HG03025 (cell line): ENCODE measurements around the gene TPRG1.

Experiments used
- ATAC-seq: cut with Tn5 transposase; IDR thresholded peaks from one replicate; pipeline ENCODE4 v1.9.1; 2021; ENCODE audit warnings: mild to moderate bottlenecking, moderate library complexity; ENCODE audit not compliant: unreplicated experiment, low FRiP score

TPRG1 gene

GRCh38 chr3:189275852-189276251 lies 104.1 kb downstream of the TPRG1 start:
- no peak for ATAC-seq

DNA sequence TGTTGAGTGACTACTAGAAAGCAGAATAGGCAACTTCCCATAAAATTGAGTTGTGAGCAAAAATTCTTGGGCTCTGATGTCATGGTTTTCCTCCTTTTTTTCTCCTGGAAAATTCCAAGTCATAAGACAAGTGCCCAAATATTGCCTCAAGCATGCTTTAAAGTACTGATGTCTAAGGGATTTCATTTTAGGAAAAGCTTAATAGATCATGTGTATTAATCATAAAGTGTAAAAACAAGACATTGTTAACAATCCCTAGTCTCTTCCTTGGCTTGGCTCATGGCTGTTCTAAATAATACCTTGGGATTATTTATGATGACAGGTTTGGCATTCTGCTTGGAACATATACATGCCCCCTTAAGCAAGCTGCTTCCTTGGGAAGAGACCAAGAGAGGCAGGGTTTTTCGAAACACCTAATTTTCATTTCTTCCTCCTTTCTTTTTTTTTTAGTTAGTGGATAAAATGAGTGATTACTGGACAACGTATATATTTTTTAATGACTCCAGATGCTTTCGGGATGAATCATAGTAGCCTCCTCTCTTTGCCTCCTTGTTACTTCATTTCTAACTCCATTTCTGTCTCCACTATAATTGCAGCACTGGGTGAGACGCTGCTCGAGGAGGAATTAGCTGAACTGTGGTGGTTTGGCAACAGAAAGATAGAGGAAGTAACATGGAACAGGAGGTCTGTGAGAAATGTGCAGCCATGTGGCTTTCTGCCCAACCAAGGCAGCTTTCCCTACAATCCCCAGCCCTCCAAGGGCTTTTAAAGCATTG lies 104.9 kb downstream of the TPRG1 start:
- ATAC-seq, result no peak

GRCh38 chr3:189277711-189278110 lies 105.9 kb downstream of the TPRG1 start:
- no peak for ATAC-seq

GRCh38 chr3:189278221-189278620 lies 106.5 kb downstream of the TPRG1 start:
- ATAC-seq, result no peak

GRCh38 chr3:189282189-189282588 lies 110.4 kb downstream of the TPRG1 start:
- ATAC-seq, result no peak

DNA sequence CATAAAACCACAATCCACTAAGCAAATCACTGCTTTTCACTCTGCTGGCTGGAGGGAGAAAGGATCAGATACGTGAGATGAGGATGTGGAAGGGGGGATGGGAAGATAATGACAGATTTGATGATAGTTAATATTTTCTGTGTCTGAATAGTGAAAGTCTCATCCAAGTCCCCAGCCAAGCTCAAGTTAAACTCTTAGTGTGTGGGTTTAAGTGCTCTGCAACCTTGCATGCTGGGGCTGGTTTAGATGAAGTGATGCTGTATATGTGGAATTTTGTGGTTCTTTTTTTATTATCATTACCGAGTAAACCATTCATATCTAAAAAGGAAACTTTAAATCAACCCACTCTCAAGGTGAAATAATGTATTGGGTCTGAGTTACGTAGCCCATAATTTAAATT lies 111.0 kb downstream of the TPRG1 start:
- no peak for ATAC-seq

GRCh38 chr3:189286188-189286587 lies 114.4 kb downstream of the TPRG1 start:
- ATAC-seq, result no peak

DNA sequence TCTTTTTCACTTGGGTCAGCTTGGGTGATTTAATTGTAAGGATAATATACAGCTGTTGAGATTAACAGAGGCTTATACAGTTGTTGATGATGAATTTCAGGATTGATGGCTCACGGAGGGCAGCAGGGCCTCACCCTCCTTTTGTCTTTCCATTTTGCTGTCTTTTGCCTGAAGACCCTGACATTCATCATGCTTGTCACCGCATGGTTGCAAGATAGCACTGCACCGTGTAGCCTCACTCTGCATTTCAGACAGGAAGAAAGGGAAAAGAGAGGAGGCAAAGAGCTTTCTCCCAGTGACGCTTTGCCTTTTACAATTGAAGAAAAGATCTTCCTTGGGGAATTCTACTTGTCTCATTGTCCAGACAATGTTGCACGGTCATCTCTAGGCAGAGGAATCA lies 115.1 kb downstream of the TPRG1 start:
- no peak for ATAC-seq

- ATAC-seq, result peak; percentile 92
These were observed 116.8 kb downstream of the TPRG1 start for GRCh38 chr3:189288348-189289235.

- ATAC-seq, result no peak
These were observed 117.5 kb downstream of the TPRG1 start for GRCh38 chr3:189289251-189289650.

DNA sequence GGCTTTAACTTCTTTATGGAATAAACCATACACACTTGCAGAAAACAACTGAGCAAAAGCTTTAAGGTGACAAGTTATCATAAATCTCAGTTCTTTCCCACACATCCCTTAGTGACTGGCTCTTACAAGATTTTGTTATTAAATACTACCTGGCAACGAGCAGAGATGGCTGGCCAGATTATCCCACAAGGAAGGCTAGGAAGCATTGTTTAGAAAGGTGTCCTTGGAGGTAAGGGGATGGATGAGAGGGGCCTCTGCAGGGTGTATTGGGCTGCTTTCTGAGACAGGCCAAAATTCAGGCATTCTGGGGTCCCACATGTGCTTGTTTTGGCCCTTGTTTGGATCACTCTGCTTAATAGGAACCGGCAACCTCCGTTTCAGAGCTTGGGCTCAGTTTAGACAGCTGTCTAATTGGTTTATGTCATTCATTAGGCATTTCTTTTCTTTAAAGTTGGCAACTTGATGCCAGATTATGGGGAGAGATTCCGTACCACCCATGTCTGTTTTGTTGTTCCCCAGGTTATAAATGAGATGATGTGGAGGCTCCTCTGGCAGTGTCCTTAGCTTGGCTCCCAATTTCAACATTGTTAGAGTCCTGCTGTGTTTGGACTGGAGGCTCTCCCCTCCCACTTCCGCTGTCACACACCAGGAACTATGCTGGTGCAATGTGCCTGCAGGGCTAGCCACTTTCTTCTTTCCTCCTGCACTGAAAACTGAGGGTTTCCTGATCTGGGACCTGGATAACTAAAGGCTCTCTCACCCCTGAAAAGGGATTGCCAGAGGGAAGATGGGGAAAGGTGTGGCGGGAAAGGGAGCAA lies 121.1 kb downstream of the TPRG1 start:
- ATAC-seq, result no peak

DNA sequence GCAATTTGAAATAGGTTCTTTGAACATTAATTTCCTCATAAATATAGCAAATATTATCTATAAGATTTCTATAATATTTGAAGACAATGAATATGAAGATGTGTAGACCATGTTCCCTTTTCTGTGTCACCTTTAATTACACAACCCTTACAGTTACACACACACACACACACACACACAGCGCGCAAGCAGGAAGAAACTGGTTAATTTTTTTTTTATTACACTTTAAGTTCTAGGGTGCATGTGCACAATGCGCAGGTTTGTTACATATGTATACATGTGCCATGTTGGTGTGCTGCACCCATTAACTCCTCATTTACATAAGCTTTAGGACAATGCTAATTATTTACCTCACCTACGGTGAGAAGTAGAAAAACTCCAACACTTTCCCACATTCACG lies 122.9 kb downstream of the TPRG1 start:
- no peak for ATAC-seq

- no peak for ATAC-seq
These were observed 123.3 kb downstream of the TPRG1 start for GRCh38 chr3:189295089-189295488.

- ATAC-seq, result no peak
These were observed 126.2 kb downstream of the TPRG1 start for GRCh38 chr3:189297932-189298331.

DNA sequence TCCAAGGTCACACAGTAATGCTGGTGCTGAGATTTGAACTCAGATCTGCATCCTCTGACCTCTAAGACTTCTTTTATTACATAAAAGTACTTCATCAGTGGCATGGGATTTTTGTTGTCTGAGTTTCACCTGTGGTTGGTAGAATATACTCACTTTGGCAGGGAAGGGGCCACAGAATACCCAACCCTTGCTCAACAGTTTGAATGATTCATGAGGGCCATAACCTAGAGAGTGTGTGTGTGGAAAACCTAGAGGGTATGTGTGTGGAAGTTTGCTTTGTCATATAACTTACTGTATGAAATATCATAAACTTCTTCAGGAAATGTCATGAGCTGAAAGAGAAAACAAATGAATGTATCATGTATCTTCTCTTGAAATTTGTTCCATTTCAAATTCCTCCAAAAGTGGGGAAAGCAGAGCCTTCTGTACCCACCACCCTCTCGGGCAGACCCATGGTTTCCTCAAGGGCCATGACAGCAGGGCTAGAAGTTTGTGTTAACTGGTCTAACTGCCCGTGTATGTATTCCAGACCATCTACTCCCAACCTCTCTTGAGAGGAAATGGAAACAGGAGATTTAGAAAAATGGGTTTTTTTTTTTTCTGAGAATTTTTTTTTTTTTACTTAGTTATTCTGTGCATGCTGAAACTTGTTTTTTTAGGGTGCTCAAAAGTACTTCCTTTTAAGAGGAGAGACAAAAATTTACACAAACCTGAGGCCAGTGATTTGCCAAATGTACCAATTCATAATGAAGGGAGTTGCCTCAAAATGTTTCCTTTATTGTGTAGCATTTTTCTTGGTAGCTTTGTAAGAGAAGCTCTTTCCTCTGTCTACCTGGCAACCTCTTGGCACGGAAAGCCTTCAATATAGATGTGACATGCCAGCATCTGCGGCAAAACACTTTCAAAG lies 127.0 kb downstream of the TPRG1 start:
- no peak for ATAC-seq

DNA sequence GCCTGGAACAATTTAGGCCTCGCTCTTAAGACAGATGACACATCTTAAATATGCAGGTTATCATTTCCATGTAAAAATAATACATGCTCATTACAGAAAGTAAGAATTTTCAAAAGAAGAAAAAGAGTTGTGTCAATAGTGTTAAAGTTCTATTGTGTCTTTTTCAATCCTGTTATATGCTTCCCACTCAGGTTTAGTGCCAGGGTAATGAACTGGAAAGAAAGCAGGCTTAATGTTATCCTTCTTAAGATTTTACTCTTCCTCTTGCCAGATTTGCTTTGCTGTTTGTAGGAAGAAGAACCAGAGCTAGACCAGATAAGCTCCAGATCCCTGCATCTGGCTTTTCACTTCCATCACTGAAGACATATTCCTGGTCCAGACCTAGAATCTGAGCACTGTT lies 128.6 kb downstream of the TPRG1 start:
- no peak for ATAC-seq

- ATAC-seq, result no peak
These were observed 129.7 kb downstream of the TPRG1 start for GRCh38 chr3:189301479-189301878.

GRCh38 chr3:189303584-189303983 lies 131.8 kb downstream of the TPRG1 start:
- ATAC-seq, result no peak

- peak; percentile 22 for ATAC-seq
These were observed 132.9 kb downstream of the TPRG1 start for GRCh38 chr3:189304465-189305351.
